IMR-90 (cell line): ENCODE data around the gene SH3GL2. TPM values are rescaled to one million over a fixed set of nuclear protein-coding genes. Genes with fewer than 3 reads are reported as not detected.

Source experiments
- ATAC-seq: fragments of 200-7000 bp; cut with Tn5 transposase; 2 replicates; pipeline ENCODE4 v1.9.1; 2020; ENCODE audit warnings: low read depth, mild to moderate bottlenecking, moderate library complexity
- BruUV-seq: library from RNA; stranded (reverse); fragments of 400-500 nt; replicated peaks from 2 replicates; lab custom pipeline; 2021; lab: Mats Ljungman, UMichigan
- CTCF ChIA-PET: fragments of 300-600 bp; formaldehyde crosslinking; extraction: SDS; loops from one replicate; lab custom pipeline; 2021; ENCODE audit warnings: antibody characterized with exemption; lab: Yijun Ruan, JAX
- POLR2A ChIA-PET: fragments of 300-600 bp; sonication (Branson Sonifier 250); formaldehyde crosslinking; loops from one replicate; lab custom pipeline; 2022; ENCODE audit warnings: antibody characterized with exemption; ENCODE audit not compliant: unreplicated experiment; lab: Charles Lee
- DNase-seq: peaks from one replicate; pipeline ENCODE4 v3.0.0; 2013
- H2AFZ ChIP-seq: replicated peaks from 2 replicates; pipeline ENCODE3; 2013; ENCODE audit warnings: low read length, mild to moderate bottlenecking; ENCODE audit not compliant: poor library complexity
- H2AK5ac ChIP-seq: 2 replicates; pipeline ENCODE4 v1.6.1; 2013; ENCODE audit warnings: low read depth, low read length, inconsistent platforms
- H2AK9ac ChIP-seq: replicated peaks from 2 replicates; pipeline ENCODE3; 2013; ENCODE audit warnings: mild to moderate bottlenecking, low read depth, low read length, moderate library complexity; ENCODE audit not compliant: poor library complexity
- H2BK120ac ChIP-seq: 2 replicates; pipeline ENCODE4 v1.6.1; 2013; ENCODE audit warnings: low read depth, low read length, inconsistent platforms
- H2BK15ac ChIP-seq: 3 replicates; pipeline ENCODE4 v1.6.1; 2013; ENCODE audit warnings: low read depth, low read length, inconsistent platforms
- H2BK20ac ChIP-seq: 2 replicates; pipeline ENCODE4 v1.6.1; 2013; ENCODE audit warnings: low read depth, mild to moderate bottlenecking, inconsistent platforms, low read length, moderate library complexity
- H2BK5ac ChIP-seq: 2 replicates; pipeline ENCODE4 v1.6.1; 2013; ENCODE audit warnings: mild to moderate bottlenecking, low read depth, low read length, inconsistent platforms; ENCODE audit not compliant: poor library complexity, severe bottlenecking
- H3K14ac ChIP-seq: replicated peaks from 2 replicates; pipeline ENCODE4 v1.6.1; 2013; ENCODE audit warnings: low read depth, low read length, inconsistent platforms
- H3K18ac ChIP-seq: 2 replicates; pipeline ENCODE4 v1.6.1; 2013; ENCODE audit warnings: low read depth, low read length, control low read depth
- H3K23ac ChIP-seq: 2 replicates; pipeline ENCODE4 v1.6.1; 2013; ENCODE audit warnings: low read depth, low read length, inconsistent platforms
- H3K27ac ChIP-seq: 2 replicates; pipeline ENCODE4 v1.5.1; 2013; ENCODE audit warnings: mild to moderate bottlenecking, control low read depth, low read length; ENCODE audit not compliant: insufficient read depth
- H3K27me3 ChIP-seq: 2 replicates; pipeline ENCODE4 v1.6.1; 2013; ENCODE audit warnings: low read length; ENCODE audit not compliant: control insufficient read depth, insufficient read depth
- H3K36me3 ChIP-seq: 2 replicates; pipeline ENCODE4 v1.6.1; 2013; ENCODE audit warnings: low read length, mixed read lengths; ENCODE audit not compliant: control insufficient read depth, insufficient read depth
- H3K4ac ChIP-seq: 2 replicates; pipeline ENCODE4 v1.6.1; 2013; ENCODE audit warnings: low read depth, low read length, inconsistent platforms
- H3K4me1 ChIP-seq: 2 replicates; pipeline ENCODE4 v1.6.1; 2013; ENCODE audit warnings: low read length, mixed read lengths; ENCODE audit not compliant: control insufficient read depth, insufficient read depth
- H3K4me2 ChIP-seq: 2 replicates; pipeline ENCODE4 v1.6.1; 2013; ENCODE audit warnings: low read depth, mild to moderate bottlenecking, control low read depth, low read length, moderate library complexity
- H3K4me3 ChIP-seq: 2 replicates; pipeline ENCODE4 v1.5.1; 2013; ENCODE audit warnings: low read depth, mild to moderate bottlenecking, control low read depth, low read length, moderate library complexity; ENCODE audit not compliant: insufficient read depth
- H3K56ac ChIP-seq: 2 replicates; pipeline ENCODE4 v1.6.1; 2013; ENCODE audit warnings: low read length, inconsistent platforms; ENCODE audit not compliant: insufficient read depth; ENCODE audit errors: extremely low read depth
- H3K79me1 ChIP-seq, 2 experiments: 2 replicates each; pipeline ENCODE4 v1.6.1; 2013; ENCODE audit warnings: low read length in 2 of 2, inconsistent platforms in 1 of 2, low read depth in 1 of 2
- H3K9ac ChIP-seq: 2 replicates; pipeline ENCODE4 v1.6.1; 2013; ENCODE audit warnings: low read depth, low read length, control low read depth
- H3K9me1 ChIP-seq: 2 replicates; pipeline ENCODE4 v1.6.1; 2013; ENCODE audit warnings: low read length, inconsistent platforms; ENCODE audit not compliant: insufficient read depth
- H3K9me3 ChIP-seq: 2 replicates; pipeline ENCODE4 v1.6.1; 2013; ENCODE audit warnings: low read length; ENCODE audit not compliant: control insufficient read depth, insufficient read depth
- H4K20me1 ChIP-seq: 2 replicates; pipeline ENCODE4 v1.6.1; 2013; ENCODE audit warnings: low read length, inconsistent platforms; ENCODE audit not compliant: insufficient read depth
- H4K5ac ChIP-seq: 2 replicates; pipeline ENCODE4 v1.6.1; 2013; ENCODE audit warnings: mild to moderate bottlenecking, low read depth, low read length, control low read depth
- H4K8ac ChIP-seq, 2 experiments: 2 replicates each; pipeline ENCODE4 v1.6.1; 2013; ENCODE audit warnings: low read depth in 2 of 2, low read length in 2 of 2, control low read depth in 1 of 2, inconsistent platforms in 1 of 2
- H4K91ac ChIP-seq: 2 replicates; pipeline ENCODE4 v1.6.1; 2013; ENCODE audit warnings: low read depth, low read length, inconsistent platforms; ENCODE audit not compliant: insufficient read depth
- BHLHE40 ChIP-seq: fragments of 150-350 bp; IDR thresholded peaks from 2 replicates; pipeline ENCODE4 v1.6.1; 2016; ENCODE audit warnings: mild to moderate bottlenecking, low read depth, low read length
- CHD1 ChIP-seq: IDR thresholded peaks from 2 replicates; pipeline ENCODE4 v1.6.1; 2012; ENCODE audit warnings: low read depth, low read length, improper control_type of control experiment
- ELK1 ChIP-seq: fragments of 150-350 bp; IDR thresholded peaks from 2 replicates; pipeline ENCODE4 v1.6.1; 2016; ENCODE audit warnings: low read depth, mild to moderate bottlenecking, low read length, moderate library complexity, borderline replicate concordance
- FOS ChIP-seq: fragments of 150-350 bp; IDR thresholded peaks from 2 replicates; pipeline ENCODE4 v1.6.1; 2016; ENCODE audit warnings: low read depth, low read length
- MXI1 ChIP-seq: IDR thresholded peaks from 2 replicates; pipeline ENCODE4 v1.6.1; 2012; ENCODE audit warnings: low read depth, mild to moderate bottlenecking, low read length, moderate library complexity, borderline replicate concordance
- POLR2A ChIP-seq: IDR thresholded peaks from 2 replicates; pipeline ENCODE4 v1.6.1; 2012; ENCODE audit warnings: mild to moderate bottlenecking, low read depth, low read length
- RAD21 ChIP-seq: IDR thresholded peaks from 2 replicates; pipeline ENCODE4 v1.6.1; 2012; ENCODE audit warnings: low read length, improper control_type of control experiment
- SMC3 ChIP-seq: fragments of 150-350 bp; IDR thresholded peaks from 2 replicates; pipeline ENCODE4 v1.6.1; 2016; ENCODE audit warnings: low read depth, mild to moderate bottlenecking, antibody characterized with exemption, low read length, moderate library complexity
- WGBS, 2 experiments: methylation state at CpG; one replicate each; pipeline versions ENCODE4 v1.1.5 to v1.1.7; 2013; ENCODE audit warnings: missing lambda C conversion rate in 2 of 2; ENCODE audit not compliant: insufficient read length in 1 of 2; ENCODE audit errors: extremely low coverage in 2 of 2; 5-methylcytosine and 5-hydroxymethylcytosine counted together
- dilution Hi-C: fragments of 300-500 bp; cut with HindIII; formaldehyde crosslinking; loops from one replicate; pipeline ENCODE4 v1.14.3; 2018; ENCODE audit warnings: low sequenced_read_pairs; ENCODE audit not compliant: unreplicated experiment
- in situ Hi-C: fragments of 300-500 bp; cut with MboI; formaldehyde crosslinking; loops from 3 replicates; pipeline ENCODE4 v1.14.3; 2019; ENCODE audit warnings: low sequenced_read_pairs, inconsistent platforms, mixed read lengths
- intact Hi-C: fragments of 100-400 bp; cut with micrococcal nuclease; formaldehyde crosslinking; loops from 2 replicates; pipeline ENCODE4 v1.10.0; 2022
- polyA plus RNA-seq, 3 experiments: library from polyadenylated mRNA; depleted of rRNA; stranded (reverse); fragments of >200 nt; gene quantifications; 2 replicates each; pipeline ENCODE4 v1.2.3, GENCODE V29; 2012; ENCODE audit warnings: low replicate concordance in 1 of 3
- total RNA-seq: library from RNA; depleted of rRNA; stranded (reverse); fragments of >200 nt; gene quantifications from 2 replicates; pipeline ENCODE4 v1.2.3, GENCODE V29; 2012
- TF ChIP-seq, protein P1 (sequence below): conservative IDR thresholded peaks from 2 replicates; pipeline ENCODE4 v1.5.1; 2012; ENCODE audit warnings: mild to moderate bottlenecking, low read depth, low read length, improper control_type of control experiment

The SH3GL2 gene
- total and polyA plus RNA-seq, 2 of the 4 experiments (the other 2 are of a cell fraction), result under 0.01 to 0.05 TPM

GRCh38 chr9:17628624-17629023 lies 49.8 kb downstream of the SH3GL2 start:
- Histone ChIP-seq H3K4me1 (peaks cover 2% of the 10 kb centered on the region; the same call in 1 of the 2 replicates), H4K8ac (no peak overlapping the region), H3K4me2 (no peak overlapping the region), H3K14ac (no peak overlapping the region), H3K4ac (no peak overlapping the region), H4K5ac (no peak overlapping the region), H2AFZ (no peak overlapping the region), H2AK5ac (no peak overlapping the region), H4K20me1 (no peaks in the 10 kb centered on the region), H3K9ac (no peak overlapping the region), H3K79me1 (no peaks in the 10 kb centered on the region), H2BK120ac (no peak overlapping the region), H3K56ac (no peak overlapping the region), H3K36me3 (no peaks in the 10 kb centered on the region), H2BK20ac (no peak overlapping the region), H3K27ac (no peak overlapping the region), H2BK15ac (no peak overlapping the region), H2BK5ac (no peak overlapping the region), H4K91ac (no peak overlapping the region), H3K4me3 (no peak overlapping the region), H3K27me3 (no peaks in the 10 kb centered on the region), H3K9me1 (no peaks in the 10 kb centered on the region; the same call in 1 of the 2 replicates), H3K23ac (no peak overlapping the region), H2AK9ac (no peak overlapping the region), H3K9me3 (no peaks in the 10 kb centered on the region), H3K18ac (no peak overlapping the region)
- DNase-seq, result no peak
- in situ Hi-C loops (no loop called here), dilution Hi-C loops (no loop called here), intact Hi-C loops (no loop called here)
- BruUV-seq, result no TSS peak
- no CpG with 5 or more reads among the region's 2 CpGs for WGBS, 2 experiments
- ChIA-PET POLR2A (no interaction called here), CTCF (no interaction called here)
- no peak for ATAC-seq
- TF ChIP-seq BHLHE40, result no peak
- no peak for TF ChIP-seq SMC3
- no peak for TF ChIP-seq MXI1
- TF ChIP-seq, protein P1, sequence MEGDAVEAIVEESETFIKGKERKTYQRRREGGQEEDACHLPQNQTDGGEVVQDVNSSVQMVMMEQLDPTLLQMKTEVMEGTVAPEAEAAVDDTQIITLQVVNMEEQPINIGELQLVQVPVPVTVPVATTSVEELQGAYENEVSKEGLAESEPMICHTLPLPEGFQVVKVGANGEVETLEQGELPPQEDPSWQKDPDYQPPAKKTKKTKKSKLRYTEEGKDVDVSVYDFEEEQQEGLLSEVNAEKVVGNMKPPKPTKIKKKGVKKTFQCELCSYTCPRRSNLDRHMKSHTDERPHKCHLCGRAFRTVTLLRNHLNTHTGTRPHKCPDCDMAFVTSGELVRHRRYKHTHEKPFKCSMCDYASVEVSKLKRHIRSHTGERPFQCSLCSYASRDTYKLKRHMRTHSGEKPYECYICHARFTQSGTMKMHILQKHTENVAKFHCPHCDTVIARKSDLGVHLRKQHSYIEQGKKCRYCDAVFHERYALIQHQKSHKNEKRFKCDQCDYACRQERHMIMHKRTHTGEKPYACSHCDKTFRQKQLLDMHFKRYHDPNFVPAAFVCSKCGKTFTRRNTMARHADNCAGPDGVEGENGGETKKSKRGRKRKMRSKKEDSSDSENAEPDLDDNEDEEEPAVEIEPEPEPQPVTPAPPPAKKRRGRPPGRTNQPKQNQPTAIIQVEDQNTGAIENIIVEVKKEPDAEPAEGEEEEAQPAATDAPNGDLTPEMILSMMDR, result no peak
- TF ChIP-seq POLR2A, result no peak
- TF ChIP-seq CHD1, result no peak
- TF ChIP-seq FOS, result no peak
- TF ChIP-seq RAD21, result no peak
- no peak for TF ChIP-seq ELK1
